Measurements from ENCODE around the gene TMEM37. TPM values are rescaled to one million over a fixed set of nuclear protein-coding genes. Genes with fewer than 3 reads are reported as not detected.
A peak's percentile ranks its signal among the peaks of the same experiment; 100 is the strongest.

Gene TMEM37
- total RNA-seq, 1 experiment from 2014 or later = 2.3 TPM

DNA sequence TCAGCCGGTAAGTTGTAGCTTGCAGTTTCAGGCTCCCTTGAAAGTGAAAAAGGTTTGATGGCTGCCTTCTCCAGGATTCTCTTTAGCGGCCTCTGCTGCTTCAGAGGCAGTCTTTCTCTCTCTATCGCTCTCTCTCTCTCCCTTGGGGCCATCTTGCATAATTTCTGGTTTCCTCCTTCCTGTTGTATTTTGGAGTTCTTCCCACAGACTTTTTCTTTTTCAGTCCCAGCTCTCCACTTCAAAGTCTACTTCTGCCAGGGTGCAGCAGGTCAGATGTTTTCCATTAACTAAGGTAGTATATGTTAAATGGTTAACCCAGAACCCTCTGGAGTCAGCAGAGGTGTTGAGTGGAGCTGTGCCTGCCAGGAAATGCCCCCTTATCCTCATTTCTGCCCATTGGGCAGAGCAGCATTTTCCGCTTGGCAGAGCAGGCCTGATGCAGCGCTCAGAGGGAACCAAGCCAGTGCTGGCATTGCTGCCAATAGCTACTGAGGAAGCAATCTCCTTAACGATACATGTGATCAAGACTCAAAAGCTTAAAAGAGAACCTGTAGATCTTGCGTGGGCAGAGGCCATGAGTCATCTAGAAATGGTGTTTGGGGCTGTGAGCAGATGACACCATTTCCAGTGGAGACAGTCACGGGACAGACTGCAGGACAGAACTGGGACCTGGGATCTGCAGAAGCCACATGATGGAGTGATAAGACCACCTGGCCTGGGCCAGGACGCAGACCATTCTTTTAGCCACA lies 44.1 kb upstream of the TMEM37 start:
- Histone ChIP-seq H3K36me3 (ENCODE audit: control insufficient read depth in 1 of 2, insufficient read depth in 2 of 2, low read length in 2 of 2) (no peaks in the 10 kb centered on the region), H3K4me3 (replicated peaks in 1 of 2; ENCODE audit: low read depth in 1 of 2, low read length in 2 of 2) (no peak overlapping the region), H3K27ac (ENCODE audit: low read depth, low read length) (peak overlapping the region; percentile 9; the same call in 1 of the 2 replicates), H3K9ac (ENCODE audit: low read length) (no peak overlapping the region), H3K4me2 (ENCODE audit: low read length) (peak overlapping the region; percentile 35), H2AFZ (ENCODE audit: low read depth, low read length, poor library complexity, severe bottlenecking) (peak overlapping the region; percentile 80), H3K9me3 (ENCODE audit: control insufficient read depth in 1 of 2, insufficient read depth in 1 of 2, low read depth in 1 of 2, low read length in 2 of 2) (no peaks in the 10 kb centered on the region), H4K20me1 (ENCODE audit: insufficient read depth) (no peaks in the 10 kb centered on the region), H3K9me2 (ENCODE audit: insufficient read depth) (no peaks in the 10 kb centered on the region), H3K79me2 (ENCODE audit: insufficient read depth, low read length) (no peaks in the 10 kb centered on the region), H3K27me3 (ENCODE audit: insufficient read depth, low read length) (no peaks in the 10 kb centered on the region), H3K4me1 (ENCODE audit: control insufficient read depth in 1 of 2, insufficient read depth in 2 of 2, low read length in 2 of 2) (peaks cover 22 to 28% of the 10 kb centered on the region in 2 experiments; a peak in 3 of 4 replicates)
- ChIA-PET RAD21 (ENCODE audit: low non-redundant PET in 1 of 2, low total read pairs in 2 of 2, uncharacterized antibody in 2 of 2, unreplicated experiment in 2 of 2) (no interaction called here), POLR2A (interaction anchor here (0.6 to 1.3 kb wide), 2 partner anchors 21 to 197 kb away, joined by 3 to 6 read pairs; partner anchors contain the start of genes C2orf76 and DBI), CTCF (interaction anchor here (1.0 to 1.5 kb wide), 2 partner anchors 89 to 106 kb away, joined by 3 to 9 read pairs; no protein-coding TSS in a partner anchor)
- DNase-seq (ENCODE audit: low read depth, low spot score) = no peak
- TF ChIP-seq FOSL1 (IDR thresholded peaks at IDR 0.05; ENCODE audit: low read depth) (peak; percentile 53), EZH2phosphoT487 (IDR thresholded peaks at IDR 0.05; ENCODE audit: borderline replicate concordance) (no peak), EZH2 (IDR thresholded peaks at IDR 0.05) (no peak), CBX3 (IDR thresholded peaks at IDR 0.05; ENCODE audit: low read depth) (0 out of 2 replicates have a peak, but pooled peaks have one; percentile 23), ATF3 (IDR thresholded peaks at IDR 0.05) (no peak), CEBPB (IDR thresholded peaks at IDR 0.05; ENCODE audit: low read depth) (peak; percentile 28; the same call in 1 of the 2 replicates), REST (IDR thresholded peaks at IDR 0.05; ENCODE audit: low read depth) (no peak), YY1 (IDR thresholded peaks at IDR 0.05; ENCODE audit: extremely low read depth, insufficient replicate concordance, low read depth, low read length) (no peak), SRF (IDR thresholded peaks at IDR 0.05; ENCODE audit: low read depth) (no peak), ZNF274 (IDR thresholded peaks at IDR 0.05; ENCODE audit: low read depth, low read length) (no peak), EGR1 (IDR thresholded peaks at IDR 0.05; ENCODE audit: low read depth) (peak; percentile 89), JUND (IDR thresholded peaks at IDR 0.05) (peak; percentile 50; the same call in 1 of the 2 replicates), SP1 (IDR thresholded peaks at IDR 0.05; ENCODE audit: low read depth) (peak; percentile 36; the same call in 1 of the 2 replicates), POLR2AphosphoS5 (IDR thresholded peaks at IDR 0.05; ENCODE audit: low read depth, low read length) (no peak)
- TF ChIP-seq, protein P1, sequence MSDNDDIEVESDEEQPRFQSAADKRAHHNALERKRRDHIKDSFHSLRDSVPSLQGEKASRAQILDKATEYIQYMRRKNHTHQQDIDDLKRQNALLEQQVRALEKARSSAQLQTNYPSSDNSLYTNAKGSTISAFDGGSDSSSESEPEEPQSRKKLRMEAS (IDR thresholded peaks at IDR 0.05) = peak; percentile 15; the same call in 1 of the 2 replicates
- BruUV-seq (replicated peaks) = no TSS peak
- peak; percentile 63 for ATAC-seq
- intact Hi-C loops (cut with micrococcal nuclease) = no loop called here

Measured in HCT116 (cell line).